ENCODE measurements around the gene NUDT1.

The NUDT1 gene

GRCh38 chr7:2244404-2244995, 2.5 kb downstream of the NUDT1 start:
- no peak overlapping the region for H3K4me3 ChIP-seq (ENCODE audit: low read depth, low read length)
- no peak for DNase-seq (ENCODE audit: low read depth)

GRCh38 chr7:2245883-2246675, 4.1 kb downstream of the NUDT1 start:
- no peak for DNase-seq (ENCODE audit: low read depth)
- no peak overlapping the region for H3K4me3 ChIP-seq (ENCODE audit: low read depth, low read length)

- H3K4me3 ChIP-seq (ENCODE audit: low read depth, low read length) = no peak overlapping the region
- no peak for DNase-seq (ENCODE audit: low read depth)
These were observed 5.3 kb downstream of the NUDT1 start for GRCh38 chr7:2247141-2247995.

- DNase-seq (ENCODE audit: low read depth) = peak; percentile 90
- peak overlapping the region; percentile 9 for H3K4me3 ChIP-seq (ENCODE audit: low read depth, low read length)
These were observed 7.1 kb downstream of the NUDT1 start for GRCh38 chr7:2248984-2249694.

- no peak for DNase-seq (ENCODE audit: low read depth)
- no peak overlapping the region for H3K4me3 ChIP-seq (ENCODE audit: low read depth, low read length)
These were observed 7.8 kb downstream of the NUDT1 start for GRCh38 chr7:2249744-2250323.

- DNase-seq (ENCODE audit: low read depth) = no peak
- no peak overlapping the region for H3K4me3 ChIP-seq (ENCODE audit: low read depth, low read length)
These were observed 9.4 kb downstream of the NUDT1 start for GRCh38 chr7:2251381-2251780.

GRCh38 chr7:2251841-2252771, 10.1 kb downstream of the NUDT1 start:
- DNase-seq (ENCODE audit: low read depth) = no peak
- H3K4me3 ChIP-seq (ENCODE audit: low read depth, low read length) = no peak overlapping the region

- no peak for DNase-seq (ENCODE audit: low read depth)
These were observed 11.0 kb downstream of the NUDT1 start for GRCh38 chr7:2253021-2253420.

GRCh38 chr7:2253525-2254244, 11.7 kb downstream of the NUDT1 start:
- no peak overlapping the region for H3K4me3 ChIP-seq (ENCODE audit: low read depth, low read length)
- DNase-seq (ENCODE audit: low read depth) = no peak

More at GRCh38 chr7:2253021-2253420, 11.0 kb downstream of the NUDT1 start:
- H3K4me3 ChIP-seq (ENCODE audit: low read depth, low read length) = no peak overlapping the region

GRCh38 chr7:2254429-2255144, 12.6 kb downstream of the NUDT1 start:
- DNase-seq (ENCODE audit: low read depth) = no peak
- H3K4me3 ChIP-seq (ENCODE audit: low read depth, low read length) = no peak overlapping the region

GRCh38 chr7:2255145-2256139, 13.4 kb downstream of the NUDT1 start:
- no peak overlapping the region for H3K4me3 ChIP-seq (ENCODE audit: low read depth, low read length)
- DNase-seq (ENCODE audit: low read depth) = no peak

GRCh38 chr7:2256306-2257045, 14.4 kb downstream of the NUDT1 start:
- no peak for DNase-seq (ENCODE audit: low read depth)
- H3K4me3 ChIP-seq (ENCODE audit: low read depth, low read length) = no peak overlapping the region

GRCh38 chr7:2257046-2257551, 15.1 kb downstream of the NUDT1 start:
- no peak for DNase-seq (ENCODE audit: low read depth)
- H3K4me3 ChIP-seq (ENCODE audit: low read depth, low read length) = no peak overlapping the region

GRCh38 chr7:2257651-2258050, 15.6 kb downstream of the NUDT1 start:
- no peak for DNase-seq (ENCODE audit: low read depth)
- H3K4me3 ChIP-seq (ENCODE audit: low read depth, low read length) = no peak overlapping the region
